ENCODE measurements around the gene PPP2R5C. TPM values are rescaled to one million over a fixed set of nuclear protein-coding genes. Genes with fewer than 3 reads are reported as not detected.

The PPP2R5C gene
- polyA plus RNA-seq, 1 donor from 2014 or later: 111 TPM

GRCh38 chr14:101834800-101835547 lies 73.5 kb downstream of the PPP2R5C start:
- no peaks in the 10 kb centered on the region for H3K9me2 ChIP-seq (ENCODE audit: insufficient read depth, low read length)
- no peaks in the 10 kb centered on the region for H3K27me3 ChIP-seq (ENCODE audit: insufficient read depth, low read depth, low read length)
- no peak overlapping the region for H3K4me2 ChIP-seq (ENCODE audit: low read length)
- no peaks in the 10 kb centered on the region for H3F3A ChIP-seq (ENCODE audit: insufficient read depth, low read length, poor library complexity, severe bottlenecking)
- H4K20me1 ChIP-seq (ENCODE audit: insufficient read depth): peaks cover 2% of the 10 kb centered on the region
- H3K9ac ChIP-seq (ENCODE audit: low read length): no peak overlapping the region
- no peak overlapping the region for H3K4me3 ChIP-seq (ENCODE audit: low read length)
- no peak overlapping the region for H2AFZ ChIP-seq (ENCODE audit: low read depth, low read length)
- TF ChIP-seq CTCF (IDR thresholded peaks at IDR 0.05; ENCODE audit: poor library complexity, severe bottlenecking): no peak
- TF ChIP-seq REST (IDR thresholded peaks at IDR 0.05; ENCODE audit: borderline replicate concordance): no peak
- no peak for TF ChIP-seq EP300 (conservative IDR thresholded peaks at IDR 0.05; ENCODE audit: poor library complexity, severe bottlenecking)
- no peak for TF ChIP-seq TAF1 (IDR thresholded peaks at IDR 0.05; ENCODE audit: low read depth)
- no peak for TF ChIP-seq POLR2AphosphoS5 (IDR thresholded peaks at IDR 0.05)
- TF ChIP-seq SMC3 (conservative IDR thresholded peaks at IDR 0.05; ENCODE audit: poor library complexity): no peak
- TF ChIP-seq MXI1 (conservative IDR thresholded peaks at IDR 0.05; ENCODE audit: poor library complexity, severe bottlenecking): no peak
- no peak for TF ChIP-seq RAD21 (conservative IDR thresholded peaks at IDR 0.05)
- TF ChIP-seq EZH2 (IDR thresholded peaks at IDR 0.05; ENCODE audit: borderline replicate concordance, insufficient read depth, low read length, poor library complexity, severe bottlenecking): no peak
- H3K9me3 ChIP-seq (ENCODE audit: low read length): no peaks in the 10 kb centered on the region
- H3K79me2 ChIP-seq (replicated peaks; ENCODE audit: insufficient read depth, low read length): peaks cover 42% of the 10 kb centered on the region
- no peak overlapping the region for H3K27ac ChIP-seq (ENCODE audit: low read length)
- H3K36me3 ChIP-seq (ENCODE audit: insufficient read depth, low read length): peaks cover 5% of the 10 kb centered on the region

GRCh38 chr14:101835566-101835965 lies 74.1 kb downstream of the PPP2R5C start:
- H3K4me3 ChIP-seq (ENCODE audit: low read length): no peak overlapping the region
- no peak overlapping the region for H3K27ac ChIP-seq (ENCODE audit: low read length)

More at GRCh38 chr14:101835566-101835965, 74.1 kb downstream of the PPP2R5C start:
- Histone ChIP-seq H3K36me3 (ENCODE audit: insufficient read depth, low read length) (peaks cover under 1% of the 10 kb centered on the region), H3K27me3 (ENCODE audit: insufficient read depth, low read depth, low read length) (no peaks in the 10 kb centered on the region), H3F3A (ENCODE audit: insufficient read depth, low read length, poor library complexity, severe bottlenecking) (no peaks in the 10 kb centered on the region), H3K79me2 (replicated peaks; ENCODE audit: insufficient read depth, low read length) (peaks cover 44% of the 10 kb centered on the region), H3K9me2 (ENCODE audit: insufficient read depth, low read length) (no peaks in the 10 kb centered on the region), H3K9me3 (ENCODE audit: low read length) (no peaks in the 10 kb centered on the region), H2AFZ (ENCODE audit: low read depth, low read length) (no peak overlapping the region), H4K20me1 (ENCODE audit: insufficient read depth) (peaks cover 2% of the 10 kb centered on the region), H3K9ac (ENCODE audit: low read length) (no peak overlapping the region), H3K4me2 (ENCODE audit: low read length) (no peak overlapping the region)
- no peak for TF ChIP-seq POLR2AphosphoS5 (IDR thresholded peaks at IDR 0.05)
- no peak for TF ChIP-seq MXI1 (conservative IDR thresholded peaks at IDR 0.05; ENCODE audit: poor library complexity, severe bottlenecking)
- TF ChIP-seq SMC3 (conservative IDR thresholded peaks at IDR 0.05; ENCODE audit: poor library complexity): no peak
- TF ChIP-seq TAF1 (IDR thresholded peaks at IDR 0.05; ENCODE audit: low read depth): no peak
- TF ChIP-seq RAD21 (conservative IDR thresholded peaks at IDR 0.05): no peak
- no peak for TF ChIP-seq EZH2 (IDR thresholded peaks at IDR 0.05; ENCODE audit: borderline replicate concordance, insufficient read depth, low read length, poor library complexity, severe bottlenecking)
- no peak for TF ChIP-seq EP300 (conservative IDR thresholded peaks at IDR 0.05; ENCODE audit: poor library complexity, severe bottlenecking)
- no peak for TF ChIP-seq CTCF (IDR thresholded peaks at IDR 0.05; ENCODE audit: poor library complexity, severe bottlenecking)
- TF ChIP-seq REST (IDR thresholded peaks at IDR 0.05; ENCODE audit: borderline replicate concordance): no peak
